ENCODE data around the gene TRAPPC12. TPM values are rescaled to one million over a fixed set of nuclear protein-coding genes. Genes with fewer than 3 reads are reported as not detected.

Gene TRAPPC12
- total RNA-seq, 2 experiments from 2014 or later, result 66.4 to 66.6 TPM

DNA sequence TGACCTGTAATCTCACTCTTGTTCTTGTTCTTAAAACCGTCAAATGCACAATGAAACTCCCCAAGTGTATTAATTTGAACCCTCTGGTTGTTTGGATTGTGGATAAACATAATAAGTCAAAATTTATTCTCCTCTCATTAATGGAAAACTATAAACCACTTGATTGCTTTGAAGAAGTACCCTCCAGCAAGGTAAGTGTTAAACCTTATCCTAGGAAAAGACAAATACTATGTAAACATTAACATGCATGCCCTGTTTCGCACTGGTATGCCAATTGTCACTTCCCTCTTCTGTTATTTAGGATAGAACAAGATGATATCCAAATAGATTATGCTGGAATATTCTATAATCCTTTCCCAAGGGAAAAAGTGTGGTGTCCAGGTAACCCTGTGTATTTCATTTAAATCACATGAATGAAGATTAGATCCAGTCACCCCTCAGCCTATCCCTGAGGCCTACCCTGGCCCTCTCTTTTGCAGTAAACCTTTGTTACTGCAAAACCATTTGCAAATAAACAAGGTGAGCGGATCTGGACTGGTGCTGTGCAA, 138.5 kb downstream of the TRAPPC12 start:
- ChIA-PET CTCF (interaction anchor here (0.9 kb wide), 1 partner anchor 134 kb away, joined by 3 read pairs; no protein-coding TSS in a partner anchor), POLR2A (interaction anchor here (2.6 kb wide), 1 partner anchor 40 kb away, joined by 20 read pairs; the partner anchor contains the start of gene RNASEH1)

DNA sequence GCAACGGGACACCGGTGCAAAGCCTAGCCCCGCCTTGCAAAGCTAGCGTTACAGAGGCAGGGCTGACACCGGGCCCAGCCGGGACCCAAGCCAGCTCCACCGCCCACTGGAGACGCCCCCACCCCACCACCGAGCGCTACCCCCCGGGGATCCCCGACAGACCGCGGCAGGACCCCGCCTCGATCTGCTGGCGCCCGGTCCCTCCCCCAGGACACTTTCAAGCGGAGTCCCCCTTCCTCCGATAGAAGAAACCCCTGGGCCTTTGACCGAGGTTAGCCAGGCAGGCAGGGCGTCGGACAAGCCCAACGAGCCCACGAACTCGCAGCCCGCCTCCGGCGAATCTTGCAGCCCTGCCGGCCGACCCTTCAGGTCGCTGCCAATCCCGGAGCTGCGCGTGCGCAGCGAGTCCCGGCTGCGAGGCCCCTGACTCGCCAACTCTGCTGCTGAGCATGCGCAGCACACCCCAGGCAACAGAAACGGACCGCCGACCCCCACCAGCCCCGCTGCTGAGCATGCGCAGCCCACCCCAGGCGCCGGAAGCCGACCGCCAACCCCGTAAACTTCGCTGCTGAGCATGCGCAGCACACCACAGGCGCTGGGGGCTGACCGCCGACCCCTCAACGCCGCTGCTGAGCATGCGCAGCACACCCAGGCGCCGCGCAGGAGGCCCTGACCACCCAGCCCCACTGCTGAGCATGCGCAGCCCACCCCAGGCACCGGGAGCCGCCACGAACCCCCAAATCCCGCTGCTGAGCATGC, 139.2 kb downstream of the TRAPPC12 start:
- ChIA-PET POLR2A (interaction anchor here (0.6 to 2.6 kb wide), 3 partner anchors 39 to 133 kb away, joined by 3 to 20 read pairs (median 6); partner anchors contain the start of gene RNASEH1), CTCF (interaction anchor here (0.9 kb wide), 1 partner anchor 133 kb away, joined by 3 read pairs; no protein-coding TSS in a partner anchor)

DNA sequence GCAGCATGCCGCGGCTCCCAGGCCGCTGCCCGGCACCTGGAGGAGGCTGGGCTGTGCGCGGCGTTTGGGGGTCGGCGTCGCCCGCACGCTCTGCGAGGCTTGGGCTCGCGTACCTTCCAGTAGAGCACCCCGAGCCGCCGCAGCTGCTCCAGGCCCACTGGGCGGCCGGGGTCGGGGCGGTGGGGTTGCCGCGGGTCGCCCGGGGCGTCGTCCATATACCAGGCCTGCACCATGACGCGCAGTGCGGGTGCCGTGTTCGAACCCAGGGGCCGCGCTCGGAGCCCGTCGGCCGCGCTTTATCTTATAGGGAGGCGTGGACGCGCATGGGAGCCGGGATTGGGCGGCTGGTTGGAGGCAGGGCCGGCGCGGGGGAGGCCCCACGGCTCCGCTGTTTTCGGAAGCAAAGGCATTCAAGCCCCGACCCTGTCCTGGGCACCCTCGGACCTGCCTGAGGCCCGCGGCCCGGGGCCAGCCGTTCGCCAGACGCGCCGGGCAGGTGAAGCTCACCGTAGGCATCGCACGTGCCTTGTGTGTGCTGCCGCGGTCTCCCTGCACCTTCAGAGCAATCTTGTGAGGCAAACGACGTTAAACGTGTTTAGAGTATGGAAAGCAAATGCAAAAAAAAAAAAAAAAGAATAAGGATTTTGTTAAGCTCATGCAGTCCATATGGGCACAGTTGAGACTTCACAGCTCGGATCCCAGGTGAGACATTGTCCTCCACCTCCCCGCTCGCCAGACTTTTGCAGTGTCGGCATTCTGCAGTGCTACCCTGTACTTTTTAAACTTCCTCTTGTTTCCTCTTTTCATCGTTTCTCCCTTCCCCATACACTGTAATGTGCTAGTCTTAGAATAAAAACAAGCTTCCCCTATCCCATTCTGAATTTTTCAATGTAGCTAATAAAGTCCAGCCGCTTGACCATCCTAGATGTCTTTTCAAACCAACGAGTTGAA, 140.0 kb downstream of the TRAPPC12 start, which contains the start of gene ADI1:
Gene ADI1, minus strand, starts transcription at position 277 of the 951 bp plus-strand sequence. Its CDS starts 44 bp downstream, at position 233.
- ChIA-PET POLR2A (interaction anchor here (0.6 to 2.6 kb wide), 7 partner anchors 31 to 146 kb away, joined by 3 to 20 read pairs (median 5); partner anchors contain the start of gene RNASEH1), CTCF (interaction anchor here (0.9 kb wide), 1 partner anchor 132 kb away, joined by 3 read pairs; no protein-coding TSS in a partner anchor)

DNA sequence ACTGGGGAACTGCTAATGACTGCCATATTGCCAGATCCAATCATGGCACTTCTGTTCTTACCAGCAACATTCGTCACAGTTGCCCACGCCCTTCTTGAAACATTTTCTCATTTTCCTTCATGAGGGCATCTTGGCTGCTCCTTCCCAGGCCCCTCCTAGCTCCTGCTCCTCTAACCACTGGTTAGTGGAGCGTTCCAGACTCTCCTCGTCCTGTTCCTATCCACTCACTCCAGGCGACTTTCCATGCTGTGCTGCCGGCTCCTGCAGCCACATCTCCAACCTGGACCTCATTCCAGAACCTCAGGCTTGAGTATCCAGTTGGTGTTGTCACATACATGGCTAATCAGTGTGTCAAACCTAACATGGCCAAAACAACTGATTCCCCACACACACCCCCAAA, 141.1 kb downstream of the TRAPPC12 start:
- POLR2A ChIA-PET, result interaction anchor here (1.2 to 2.6 kb wide), 2 partner anchors 38 to 131 kb away, joined by 3 to 20 read pairs; partner anchors contain the start of gene RNASEH1
- CTCF ChIA-PET, result no interaction called here

DNA sequence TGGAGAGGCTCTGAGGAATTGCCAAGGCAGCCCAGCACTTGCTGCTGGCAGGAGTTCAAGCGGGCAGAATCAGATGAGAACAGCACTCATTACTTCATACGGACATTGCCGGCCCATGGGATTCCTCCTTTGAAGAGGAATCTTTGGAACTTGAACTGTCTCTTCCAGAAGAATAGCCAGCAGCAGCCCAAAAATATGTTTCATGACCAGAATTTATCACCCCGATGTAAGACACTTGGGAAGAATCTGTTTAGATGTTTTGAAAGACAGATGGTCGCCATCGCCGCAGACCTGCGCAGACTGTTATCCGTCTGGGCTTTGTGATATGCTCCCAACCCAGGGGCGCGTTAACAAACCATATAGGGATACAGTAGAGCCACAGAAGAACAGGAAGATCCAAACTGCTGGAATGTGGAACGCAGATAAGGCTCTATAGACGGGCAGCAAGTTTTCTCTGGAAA, 143.5 kb downstream of the TRAPPC12 start:
- CTCF ChIA-PET, result no interaction called here
- POLR2A ChIA-PET, result no interaction called here

DNA sequence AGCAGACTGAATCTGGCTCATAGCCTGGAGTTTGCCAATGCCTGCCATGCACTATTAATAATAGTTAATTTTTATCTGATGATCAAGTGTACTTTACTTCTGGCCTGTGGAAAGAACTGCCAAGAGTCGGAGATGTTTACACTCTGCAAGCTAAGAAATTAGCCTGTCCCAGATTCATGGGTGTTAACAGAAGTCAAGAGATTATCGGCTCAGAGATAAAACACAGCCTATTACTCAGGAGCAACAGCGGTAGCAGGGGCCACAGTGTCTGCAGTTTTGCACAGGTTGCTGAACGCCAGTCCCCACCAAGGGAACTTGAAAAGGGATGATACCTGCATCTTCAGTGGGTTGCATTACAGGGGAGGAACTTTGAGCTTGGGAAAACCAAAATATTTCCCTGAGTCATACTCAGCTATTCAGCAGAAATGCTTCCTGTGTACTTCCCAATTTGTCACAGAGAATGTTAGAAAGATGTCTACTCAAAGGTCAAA, 144.1 kb downstream of the TRAPPC12 start:
- CTCF ChIA-PET, result interaction anchor here (0.9 kb wide), 1 partner anchor 144 kb away, joined by 4 read pairs; the partner anchor contains the start of gene TRAPPC12
- POLR2A ChIA-PET, result no interaction called here

DNA sequence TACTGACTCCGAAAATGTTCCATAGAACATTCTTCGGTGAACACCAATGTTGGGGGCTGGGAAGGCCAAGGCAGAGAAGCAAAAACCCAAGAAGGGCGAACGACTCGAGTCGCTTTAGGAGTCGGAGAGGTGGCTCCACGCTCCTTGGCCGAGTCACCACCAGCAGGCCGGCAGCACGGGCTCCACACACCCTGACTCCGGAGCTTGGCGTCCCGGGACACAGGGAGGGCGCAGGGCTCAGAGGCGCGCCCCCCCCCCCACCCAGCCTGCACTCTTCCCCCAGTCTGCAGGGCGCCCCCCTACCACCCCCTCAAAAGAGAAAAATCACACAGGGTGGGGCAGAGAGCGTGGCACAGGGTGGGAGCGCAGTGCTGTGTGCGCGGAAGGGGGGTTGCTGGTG, 147.4 kb downstream of the TRAPPC12 start:
- CTCF ChIA-PET, result no interaction called here
- POLR2A ChIA-PET, result no interaction called here

DNA sequence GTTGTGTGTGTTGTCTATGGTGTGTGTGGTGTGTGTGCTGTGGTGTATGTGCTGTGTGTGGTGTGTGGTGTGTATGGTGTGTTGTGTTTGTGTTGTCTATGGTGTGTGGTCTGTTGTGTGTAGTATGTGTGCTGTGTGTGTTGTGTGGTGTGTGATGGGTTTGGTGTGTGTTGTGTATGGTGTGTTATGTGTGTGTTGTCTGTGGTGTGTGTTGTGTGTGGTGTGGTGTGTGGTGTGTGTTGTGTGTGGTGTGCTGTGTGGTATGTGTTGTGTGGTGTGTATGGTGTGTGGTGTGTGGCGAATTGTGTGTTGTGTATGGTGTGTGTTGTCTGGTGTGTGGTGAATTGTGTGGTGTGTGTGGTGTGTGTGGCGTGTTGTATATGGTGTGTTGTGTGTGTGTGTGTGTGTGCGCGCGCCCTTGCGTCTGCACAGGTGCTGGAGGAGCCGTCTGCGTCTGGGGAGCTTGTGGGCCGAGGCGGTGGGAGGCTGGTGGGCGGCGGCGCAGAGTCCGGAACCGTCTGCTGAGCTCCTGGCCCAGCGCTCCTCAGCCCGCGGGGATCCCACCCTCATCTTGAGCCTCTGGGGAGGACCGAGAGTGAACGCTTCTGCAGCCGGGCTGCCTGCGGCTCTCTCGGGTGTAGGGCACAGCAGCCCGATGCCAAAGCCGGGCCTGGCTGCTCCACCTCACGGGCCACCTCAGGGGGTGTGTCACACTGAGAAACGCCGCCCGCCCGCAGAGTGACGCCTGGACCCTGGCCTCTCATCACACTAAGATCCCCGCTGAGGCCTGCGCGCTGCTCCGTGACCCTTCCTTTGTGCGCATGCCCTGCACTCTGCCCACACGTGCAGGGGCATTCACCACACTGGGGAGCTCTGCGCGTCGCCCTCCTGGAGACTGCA, 148.6 kb downstream of the TRAPPC12 start:
- ChIA-PET CTCF (no interaction called here), POLR2A (no interaction called here)

Other genes with a start within 250 kb of the TRAPPC12 start
- 10 to 100 TPM; 39.1 to 42.7 TPM for gene EIPR1, start 1.9 kb upstream of the TRAPPC12 start, total RNA-seq
- 10 to 100 TPM; 29.2 to 31.1 TPM for gene ADI1, start 139.8 kb downstream of the TRAPPC12 start, total RNA-seq
- 10 to 100 TPM; 38.6 to 41.4 TPM for gene RNASEH1, start 178.6 kb downstream of the TRAPPC12 start, total RNA-seq
- 1,000 to 10,000 TPM; 1,473 TPM for gene RPS7, start 195.6 kb downstream of the TRAPPC12 start, total RNA-seq
- gene COLEC11, start 215.4 kb downstream of the TRAPPC12 start, total RNA-seq, result under 1 TPM; 0.38 TPM

All from activated CD8-positive, alpha-beta memory T cell treated with anti-CD3 and anti-CD28 coated beads for 36 hours (primary cell).